CD14-positive monocyte (primary cell): ENCODE results near the gene SPTBN5. TPM values are rescaled to one million over a fixed set of nuclear protein-coding genes. Genes with fewer than 3 reads are reported as not detected.

ENCODE experiments used
- DNase-seq, 3 donors: peaks; one replicate each; pipeline ENCODE4 v3.0.0-alpha.2; 2011 to 2022
- H2AFZ ChIP-seq: 2 replicates; pipeline ENCODE4 v1.6.0; 2012; ENCODE audit warnings: mild to moderate bottlenecking, low read depth, low read length, inconsistent platforms; ENCODE audit not compliant: insufficient read depth, poor library complexity, severe bottlenecking
- H3K27ac ChIP-seq, 2 donors: 1 replicate in 1 of 2; 2 replicates in 1 of 2; pipeline ENCODE4 v1.5.1; 2012 to 2013; ENCODE audit warnings: low read length in 2 of 2, control low read depth in 1 of 2, inconsistent platforms in 1 of 2, low read depth in 1 of 2, mild to moderate bottlenecking in 1 of 2
- H3K27me3 ChIP-seq, 2 donors: one replicate each; pipeline versions ENCODE4 v1.6.0 to v1.6.1; 2011 to 2013; ENCODE audit warnings: low read length in 2 of 2; ENCODE audit not compliant: control insufficient read depth in 2 of 2, insufficient read depth in 2 of 2
- H3K36me3 ChIP-seq, 2 donors: replicated peaks in 1 of 2; 1 replicate in 1 of 2; 2 replicates in 1 of 2; pipeline versions ENCODE4 v1.5.1 to v1.6.1; 2012 to 2013; ENCODE audit warnings: low read length in 2 of 2, control low read depth in 1 of 2, inconsistent platforms in 1 of 2, mild to moderate bottlenecking in 1 of 2; ENCODE audit not compliant: insufficient read depth in 2 of 2, control insufficient read depth in 1 of 2
- H3K4me1 ChIP-seq, 2 donors: 1 replicate in 1 of 2; 2 replicates in 1 of 2; pipeline versions ENCODE4 v1.5.1 to v1.6.1; 2012 to 2013; ENCODE audit warnings: low read length in 2 of 2, control low read depth in 1 of 2, inconsistent platforms in 1 of 2, mild to moderate bottlenecking in 1 of 2, moderate library complexity in 1 of 2; ENCODE audit not compliant: insufficient read depth in 2 of 2, control insufficient read depth in 1 of 2
- H3K4me2 ChIP-seq: replicated peaks from 2 replicates; pipeline ENCODE3; 2012; ENCODE audit warnings: low read length, moderate library complexity, mild to moderate bottlenecking; ENCODE audit not compliant: poor library complexity, severe bottlenecking; ENCODE audit errors: extremely low read depth
- H3K4me3 ChIP-seq, 3 experiments: fragments of 200-600 bp in 1 of 3; sonication (generic) in 1 of 3; replicated peaks in 1 of 3; 1 replicate in 2 of 3; 2 replicates in 1 of 3; pipeline ENCODE4 v1.5.1; 2011 to 2013; ENCODE audit warnings: low read length in 3 of 3, mild to moderate bottlenecking in 3 of 3, control low read depth in 2 of 3, low read depth in 2 of 3, inconsistent platforms in 1 of 3, moderate library complexity in 1 of 3
- H3K79me2 ChIP-seq: 2 replicates; pipeline ENCODE4 v1.6.0; 2012; ENCODE audit warnings: mild to moderate bottlenecking, control low read depth, inconsistent platforms, low read length, moderate library complexity; ENCODE audit not compliant: insufficient read depth
- H3K9ac ChIP-seq: 2 replicates; pipeline ENCODE4 v1.6.0; 2017; ENCODE audit warnings: low read length, mild to moderate bottlenecking; ENCODE audit not compliant: insufficient read depth, poor library complexity, severe bottlenecking
- H3K9me3 ChIP-seq, 2 donors: replicated peaks in 1 of 2; 1 replicate in 1 of 2; 2 replicates in 1 of 2; pipeline versions ENCODE4 v1.5.1 to v1.6.1; 2012 to 2013; ENCODE audit warnings: low read length in 2 of 2, control low read depth in 1 of 2; ENCODE audit not compliant: control insufficient read depth in 1 of 2, insufficient read depth in 1 of 2
- H4K20me1 ChIP-seq: 2 replicates; pipeline ENCODE4 v1.6.0; 2012; ENCODE audit warnings: mild to moderate bottlenecking, low read length, control low read depth, moderate library complexity; ENCODE audit not compliant: insufficient read depth
- H3K27ac Mint-ChIP-seq, 7 donors: one replicate each; pipeline ENCODE4 v1.8.0; 2020; ENCODE audit warnings: mild to moderate bottlenecking in 7 of 7, mixed read lengths in 7 of 7, moderate library complexity in 6 of 7, inconsistent platforms in 2 of 7
- H3K27me3 Mint-ChIP-seq, 3 donors: one replicate each; pipeline ENCODE4 v1.8.0; 2021 to 2022; ENCODE audit warnings: low read depth in 3 of 3, mild to moderate bottlenecking in 3 of 3, mixed read lengths in 3 of 3, moderate library complexity in 3 of 3, inconsistent platforms in 1 of 3
- H3K36me3 Mint-ChIP-seq, 2 donors: one replicate each; pipeline ENCODE4 v1.8.0; 2020; ENCODE audit warnings: mixed read lengths in 2 of 2, inconsistent platforms in 1 of 2, mild to moderate bottlenecking in 1 of 2
- H3K4me1 Mint-ChIP-seq: one replicate; pipeline ENCODE4 v1.8.0; 2020; ENCODE audit warnings: mild to moderate bottlenecking, mixed read lengths
- H3K4me3 Mint-ChIP-seq, 2 donors: one replicate each; pipeline ENCODE4 v1.8.0; 2020; ENCODE audit warnings: mild to moderate bottlenecking in 2 of 2, mixed read lengths in 2 of 2, moderate library complexity in 1 of 2
- H3K9me3 Mint-ChIP-seq, 7 donors: one replicate each; pipeline ENCODE4 v1.8.0; 2020 to 2022; ENCODE audit warnings: mixed read lengths in 7 of 7, mild to moderate bottlenecking in 6 of 7, moderate library complexity in 6 of 7, inconsistent platforms in 2 of 7
- WGBS: methylation state at CpG from one replicate; pipeline ENCODE4 v1.1.5; 2013; ENCODE audit warnings: missing lambda C conversion rate; ENCODE audit not compliant: insufficient coverage; 5-methylcytosine and 5-hydroxymethylcytosine counted together
- intact Hi-C, 2 donors: fragments of 100-400 bp; cut with micrococcal nuclease; formaldehyde crosslinking; loops; one replicate each; pipeline versions ENCODE4 v1.15.0 to v1.15.1; 2023
- polyA plus RNA-seq, 3 donors: library from polyadenylated mRNA; depleted of rRNA in 1 of 3; unstranded in 2 of 3; stranded (reverse) in 1 of 3; fragments of 300-500 nt in 2 of 3; fragments of >200 nt in 1 of 3; fragmentation: Illumina TruSeq in 2 of 3; gene quantifications; 1 replicate in 2 of 3; 2 replicates in 1 of 3; pipeline ENCODE4 v1.2.3, GENCODE V29; 2012 to 2021
- TF ChIP-seq, protein P1 (sequence below): fragments of 200-600 bp; IDR thresholded peaks from one replicate; pipeline ENCODE4 v1.8.0; 2022; ENCODE audit warnings: antibody characterized with exemption, mild to moderate bottlenecking

The SPTBN5 gene
- polyA plus RNA-seq, 3 donors: 0.29 TPM; not detected in 2

DNA sequence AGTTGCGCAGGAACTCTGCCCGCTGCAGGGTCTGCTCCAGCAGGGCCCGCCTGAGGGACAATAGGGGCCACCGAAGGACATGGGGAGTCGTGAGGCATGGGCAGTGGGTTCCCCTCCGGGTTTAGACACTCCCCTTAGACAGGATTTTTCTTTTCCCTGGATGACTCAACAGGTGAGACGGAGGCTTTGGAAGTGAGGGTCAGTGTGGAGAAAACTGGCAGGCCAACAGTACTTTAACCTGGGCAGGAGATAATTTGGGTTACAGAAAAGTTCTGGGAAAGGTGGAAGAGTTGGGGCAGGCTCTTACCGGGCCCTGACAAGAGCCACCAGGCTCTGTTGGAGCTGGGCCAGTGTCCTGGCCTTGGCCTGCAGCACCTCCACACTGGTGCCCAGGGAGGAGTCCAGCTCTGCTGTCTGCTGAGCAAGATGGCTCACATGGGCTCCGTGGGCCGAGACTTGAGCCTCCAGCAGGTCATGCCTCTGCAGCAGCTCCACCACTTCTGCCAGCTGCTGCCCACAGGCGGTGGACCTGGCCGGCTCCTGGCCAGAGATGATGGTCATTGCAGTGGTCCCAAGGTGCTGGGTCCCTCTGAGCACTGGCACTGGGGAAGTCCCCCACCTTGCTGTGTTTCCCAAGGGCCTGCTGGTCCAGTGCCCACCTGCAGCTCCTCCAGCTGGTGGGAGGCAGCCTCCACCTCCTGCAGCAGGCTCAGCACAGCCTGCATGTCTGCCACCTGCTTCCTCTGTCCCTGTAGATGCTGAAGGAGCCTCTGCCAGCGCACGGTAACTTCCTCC lies 11.0 kb downstream of the SPTBN5 start:
- Histone ChIP-seq H3K79me2 (no peaks in the 10 kb centered on the region), H3K9me3 (no peaks in the 10 kb centered on the region), H3K36me3 (no peaks in the 10 kb centered on the region), H2AFZ (no peak overlapping the region), H3K9ac (no peak overlapping the region), H3K27me3 (peaks cover 4 to 31% of the 10 kb centered on the region in 2 donors), H3K4me3 (no peak overlapping the region), H4K20me1 (no peaks in the 10 kb centered on the region), H3K4me2 (no peak overlapping the region), H3K27ac (no peak overlapping the region), H3K4me1 (peaks cover 0 to 2% of the 10 kb centered on the region in 2 donors)
- Mint-ChIP-seq H3K27me3 (peaks cover 27 to 34% (median 31%) of the 10 kb centered on the region in 3 donors), H3K4me3 (peak overlapping the region in 1 of 2 donors; percentile 49), H3K36me3 (peaks cover 6 to 13% of the 10 kb centered on the region in 2 donors), H3K27ac (no peak overlapping the region), H3K4me1 (peaks cover 10% of the 10 kb centered on the region), H3K9me3 (peaks cover 0 to 5% (median 0%) of the 10 kb centered on the region in 7 donors)
- intact Hi-C loops: no loop called here
- TF ChIP-seq, protein P1, sequence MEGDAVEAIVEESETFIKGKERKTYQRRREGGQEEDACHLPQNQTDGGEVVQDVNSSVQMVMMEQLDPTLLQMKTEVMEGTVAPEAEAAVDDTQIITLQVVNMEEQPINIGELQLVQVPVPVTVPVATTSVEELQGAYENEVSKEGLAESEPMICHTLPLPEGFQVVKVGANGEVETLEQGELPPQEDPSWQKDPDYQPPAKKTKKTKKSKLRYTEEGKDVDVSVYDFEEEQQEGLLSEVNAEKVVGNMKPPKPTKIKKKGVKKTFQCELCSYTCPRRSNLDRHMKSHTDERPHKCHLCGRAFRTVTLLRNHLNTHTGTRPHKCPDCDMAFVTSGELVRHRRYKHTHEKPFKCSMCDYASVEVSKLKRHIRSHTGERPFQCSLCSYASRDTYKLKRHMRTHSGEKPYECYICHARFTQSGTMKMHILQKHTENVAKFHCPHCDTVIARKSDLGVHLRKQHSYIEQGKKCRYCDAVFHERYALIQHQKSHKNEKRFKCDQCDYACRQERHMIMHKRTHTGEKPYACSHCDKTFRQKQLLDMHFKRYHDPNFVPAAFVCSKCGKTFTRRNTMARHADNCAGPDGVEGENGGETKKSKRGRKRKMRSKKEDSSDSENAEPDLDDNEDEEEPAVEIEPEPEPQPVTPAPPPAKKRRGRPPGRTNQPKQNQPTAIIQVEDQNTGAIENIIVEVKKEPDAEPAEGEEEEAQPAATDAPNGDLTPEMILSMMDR: no peak
- 63% methylated on average over 12 of the region's 14 CpGs for WGBS
- DNase-seq: peak in 1 of 3 donors; percentile 20

GRCh38 chr15:41881920-41882688 lies 11.7 kb downstream of the SPTBN5 start:
- Histone ChIP-seq H4K20me1 (no peaks in the 10 kb centered on the region), H3K27me3 (peaks cover 4 to 31% of the 10 kb centered on the region in 2 donors), H3K79me2 (no peaks in the 10 kb centered on the region), H2AFZ (peak overlapping the region; percentile 50), H3K27ac (no peak overlapping the region), H3K4me3 (no peak overlapping the region), H3K36me3 (no peaks in the 10 kb centered on the region), H3K9ac (no peak overlapping the region), H3K4me1 (peaks cover 0 to 2% of the 10 kb centered on the region in 2 donors), H3K9me3 (no peaks in the 10 kb centered on the region), H3K4me2 (peak overlapping the region; percentile 29)
- H3K4me1 Mint-ChIP-seq: peaks cover 10% of the 10 kb centered on the region
- intact Hi-C loops: no loop called here
- DNase-seq: no peak
- no peak overlapping the region for H3K27ac Mint-ChIP-seq
- H3K27me3 Mint-ChIP-seq: peaks cover 27 to 34% (median 29%) of the 10 kb centered on the region in 3 donors
- H3K36me3 Mint-ChIP-seq: peaks cover 6 to 13% of the 10 kb centered on the region in 2 donors
- TF ChIP-seq, protein P1: no peak
- WGBS: 13% methylated on average over 53 of the region's 81 CpGs
- peak overlapping the region; percentile 31 to 49 for H3K4me3 Mint-ChIP-seq
- peaks cover 0 to 5% (median 0%) of the 10 kb centered on the region in 7 donors for H3K9me3 Mint-ChIP-seq
